Mucosa of descending colon (tissue), 3 donors: ENCODE measurements around the gene LSP1. TPM values are rescaled to one million over a fixed set of nuclear protein-coding genes. Genes with fewer than 3 reads are reported as not detected.

Experiments
- ATAC-seq: fragments of 200-7000 bp; cut with Tn5 transposase; one replicate; pipeline ENCODE4 v1.9.1; 2020; ENCODE audit warnings: mild to moderate bottlenecking, moderate library complexity
- DNase-seq, 3 donors: peaks; one replicate each; pipeline ENCODE4 v3.0.0-alpha.2; 2020
- H3K36me3 ChIP-seq: fragments of 200-600 bp; one replicate; pipeline ENCODE4 v1.8.0; 2021; ENCODE audit warnings: low read depth, mild to moderate bottlenecking
- H3K4me1 ChIP-seq: fragments of 200-600 bp; one replicate; pipeline ENCODE4 v1.8.0; 2021; ENCODE audit warnings: low read depth, mild to moderate bottlenecking
- H3K4me3 ChIP-seq: fragments of 200-600 bp; one replicate; pipeline ENCODE4 v1.8.0; 2021; ENCODE audit warnings: mild to moderate bottlenecking
- H3K9me3 ChIP-seq: fragments of 200-600 bp; one replicate; pipeline ENCODE4 v1.8.0; 2021; ENCODE audit warnings: mild to moderate bottlenecking
- CTCF ChIP-seq: fragments of 200-600 bp; IDR thresholded peaks from one replicate; pipeline ENCODE4 v1.8.0; 2022; ENCODE audit warnings: antibody characterized with exemption, mild to moderate bottlenecking
- intact Hi-C, 2 donors: fragments of 100-400 bp; cut with DNase I in 1 of 2; cut with micrococcal nuclease in 1 of 2; formaldehyde crosslinking; loops; one replicate each; pipeline versions ENCODE4 v1.11.0 to v1.11.1; 2022; cut with DNase I, micrococcal nuclease
- total RNA-seq, 3 donors: library from RNA; stranded (reverse); fragmentation: NEBNext Ultra II Directional in 2 of 3; extraction: Animal tissue kit (Norgen Biotek cat#: 25700) in 2 of 3; gene quantifications; one replicate each; pipeline versions ENCODE4 v1.2.1 to v1.2.4, GENCODE V29; 2021 to 2023
- donor health status: DM: no; HTN: no; CAD: no; lungs with moderate emphysema.
- donor health status: DM: no; HTN: no; CAD: no.
- donor health status: DM: no; HTN: yes; CAD: no.

LSP1 gene
- total RNA-seq, 3 donors from 2014 or later, result 18.5 to 32.2 (median 23.6) TPM

GRCh38 chr11:1845561-1846452, 7.1 kb upstream of the LSP1 start:
- Histone ChIP-seq H3K4me1 (no peaks in the 10 kb centered on the region), H3K36me3 (no peaks in the 10 kb centered on the region), H3K9me3 (no peaks in the 10 kb centered on the region), H3K4me3 (no peak overlapping the region)
- TF ChIP-seq CTCF, result no peak
- ATAC-seq (no peak), DNase-seq (peak in 2 of 3 donors; percentile 23 to 52)
- intact Hi-C loops, result no loop called here

GRCh38 chr11:1846453-1846932, 6.4 kb upstream of the LSP1 start:
- no peak for ATAC-seq
- Histone ChIP-seq H3K36me3 (no peaks in the 10 kb centered on the region), H3K4me1 (no peaks in the 10 kb centered on the region), H3K9me3 (no peaks in the 10 kb centered on the region), H3K4me3 (no peak overlapping the region)
- no peak for TF ChIP-seq CTCF
- intact Hi-C loops, result no loop called here
- DNase-seq, result peak in 2 of 3 donors; percentile 18 to 51

GRCh38 chr11:1847006-1847735, 5.7 kb upstream of the LSP1 start:
- ATAC-seq (no peak), DNase-seq (peak in 1 of 3 donors; percentile 57)
- Histone ChIP-seq H3K36me3 (no peaks in the 10 kb centered on the region), H3K4me1 (no peaks in the 10 kb centered on the region), H3K9me3 (no peaks in the 10 kb centered on the region), H3K4me3 (no peak overlapping the region)
- no peak for TF ChIP-seq CTCF
- intact Hi-C loops, result no loop called here

- DNase-seq (no peak), ATAC-seq (no peak)
- Histone ChIP-seq H3K4me3 (no peak overlapping the region), H3K9me3 (no peaks in the 10 kb centered on the region), H3K36me3 (no peaks in the 10 kb centered on the region), H3K4me1 (no peaks in the 10 kb centered on the region)
- intact Hi-C loops, result no loop called here
- TF ChIP-seq CTCF, result no peak
Observed at GRCh38 chr11:1847926-1848639, 4.8 kb upstream of the LSP1 start.

- intact Hi-C loops, result no loop called here
- H3K4me1 ChIP-seq, result no peaks in the 10 kb centered on the region
- DNase-seq (peak in 1 of 3 donors; percentile 50), ATAC-seq (no peak)
- H3K4me3 ChIP-seq, result no peak overlapping the region
- H3K9me3 ChIP-seq, result no peaks in the 10 kb centered on the region
- no peak for TF ChIP-seq CTCF
- no peaks in the 10 kb centered on the region for H3K36me3 ChIP-seq
Observed at GRCh38 chr11:1848640-1849430, 4.0 kb upstream of the LSP1 start.
